ENCODE data around the gene TLE6. TPM values are rescaled to one million over a fixed set of nuclear protein-coding genes. Genes with fewer than 3 reads are reported as not detected.
A peak's percentile ranks its signal among the peaks of the same experiment; 100 is the strongest.

The TLE6 gene
- total and polyA plus RNA-seq, 2 of the 8 experiments (the other 6 are each of a cell fraction or from before 2014, with no cell fraction given): 2.5 to 2.9 TPM

GRCh38 chr19:2950286-2951124 lies 26.9 kb upstream of the TLE6 start (continued):
- TF ChIP-seq HDAC2 (IDR thresholded peaks at IDR 0.05; ENCODE audit: borderline replicate concordance in 1 of 2, low read depth in 2 of 2, low read length in 2 of 2) (0 out of 4 replicates have a peak, but pooled peaks of 1 of the 2 experiments have one; percentile 21), TAF1 (IDR thresholded peaks at IDR 0.05; ENCODE audit: low read depth, low read length) (peak; percentile 88), ATF2 (IDR thresholded peaks at IDR 0.05; ENCODE audit: low read length) (no peak), TAF7 (optimal IDR thresholded peaks at IDR 0.05; ENCODE audit: borderline replicate concordance, low read depth, low read length) (peak; percentile 43), BACH1 (IDR thresholded peaks at IDR 0.05; ENCODE audit: low read length) (no peak), SUZ12 (IDR thresholded peaks at IDR 0.05; ENCODE audit: low read length) (no peak), RBBP5 (IDR thresholded peaks at IDR 0.05; ENCODE audit: borderline replicate concordance, low read depth, low read length) (no peak), SP2 (IDR thresholded peaks at IDR 0.05; ENCODE audit: low read length) (peak; percentile 55; the same call in 1 of the 2 replicates), USF2 (IDR thresholded peaks at IDR 0.05; ENCODE audit: low read length) (no peak), KDM4A (IDR thresholded peaks at IDR 0.05; ENCODE audit: low read depth, low read length, severe bottlenecking) (peak; percentile 67), RXRA (IDR thresholded peaks at IDR 0.05; ENCODE audit: insufficient read depth, low read depth, low read length) (no peak), CEBPB (IDR thresholded peaks at IDR 0.05; ENCODE audit: low read depth, low read length) (no peak), ASH2L (IDR thresholded peaks at IDR 0.05; ENCODE audit: low read length) (no peak), CHD2 (IDR thresholded peaks at IDR 0.05; ENCODE audit: low read length) (peak; percentile 80), RFX5 (IDR thresholded peaks at IDR 0.05; ENCODE audit: borderline replicate concordance, low read depth, low read length) (no peak), RNF2 (IDR thresholded peaks at IDR 0.05; ENCODE audit: borderline replicate concordance, low read depth, low read length, missing control alignments, poor library complexity, severe bottlenecking) (no peak), HDAC6 (IDR thresholded peaks at IDR 0.05; ENCODE audit: low read depth, low read length) (no peak), ZNF274 (IDR thresholded peaks at IDR 0.05; ENCODE audit: borderline replicate concordance, extremely low read depth, low read length) (no peak), KDM1A (IDR thresholded peaks at IDR 0.05; ENCODE audit: borderline replicate concordance, low read length) (no peak), TCF12 (IDR thresholded peaks at IDR 0.05; ENCODE audit: low read depth, low read length) (no peak), SP1 (IDR thresholded peaks at IDR 0.05; ENCODE audit: low read depth, low read length) (peak; percentile 86)
